ENCODE data around the gene MED13L. TPM values are rescaled to one million over a fixed set of nuclear protein-coding genes. Genes with fewer than 3 reads are reported as not detected.

Gene MED13L
- total and polyA plus RNA-seq, 12 donors, result 9.4 to 76.5 (median 64.2) TPM

DNA sequence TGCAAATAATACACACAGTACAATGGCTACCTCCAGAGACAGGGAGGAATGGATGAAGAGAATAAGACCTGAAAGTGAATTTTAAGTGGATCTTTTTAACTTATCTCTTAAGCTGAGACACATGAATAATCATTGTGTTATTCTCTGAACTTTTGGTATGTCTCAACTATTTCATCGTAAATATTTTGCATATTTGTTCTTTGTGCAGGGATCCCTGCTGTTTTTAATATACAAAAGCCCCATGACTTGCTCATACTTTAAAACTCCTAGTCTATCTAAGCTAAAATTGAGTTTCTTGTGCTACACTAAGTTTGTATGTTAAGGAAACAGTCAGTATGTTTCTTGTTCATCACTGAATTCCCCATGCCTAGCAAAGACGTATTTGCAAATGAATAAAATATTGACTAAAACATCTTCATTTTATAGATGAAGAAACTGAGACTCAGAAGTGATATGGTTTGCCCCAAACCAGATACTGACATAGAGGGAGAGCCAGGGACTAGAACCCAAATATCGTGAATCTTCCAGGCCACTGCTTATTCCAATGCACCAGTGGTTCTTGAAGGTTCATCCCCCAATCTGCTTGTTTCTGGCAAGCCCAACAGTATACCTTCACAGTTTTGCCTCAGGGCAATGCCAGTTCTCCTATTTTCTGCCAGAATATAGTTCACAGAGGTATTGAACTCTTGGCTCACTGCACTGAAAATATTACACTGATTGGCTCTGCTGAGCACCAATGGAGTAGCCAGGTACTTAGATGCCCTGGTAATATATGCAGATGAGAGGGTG lies 356.9 kb downstream of the MED13L start:
- H3K27me3 ChIP-seq, result peaks cover 0 to 72% (median 53%) of the 10 kb centered on the region in 7 donors
- DNase-seq (no peak), ATAC-seq (no peak)
- H3K9me3 ChIP-seq, result peaks cover 0 to 15% (median 5%) of the 10 kb centered on the region in 11 donors
- H3K27ac ChIP-seq, result no peak overlapping the region
- no peaks in the 10 kb centered on the region for H3K36me3 ChIP-seq
- intact Hi-C loops (cut with DNase I), result loop anchor here in 1 of 10 donors (10.0 kb wide), 1 partner anchor 1946 kb away; no protein-coding TSS in a partner anchor
- peaks cover 0 to 4% (median 3%) of the 10 kb centered on the region in 9 donors for H3K4me1 ChIP-seq
- H3K4me3 ChIP-seq, result no peak overlapping the region
- 87 to 89% methylated on average over 3 of the region's 3 CpGs for WGBS, 2 donors
- TF ChIP-seq, protein P1, sequence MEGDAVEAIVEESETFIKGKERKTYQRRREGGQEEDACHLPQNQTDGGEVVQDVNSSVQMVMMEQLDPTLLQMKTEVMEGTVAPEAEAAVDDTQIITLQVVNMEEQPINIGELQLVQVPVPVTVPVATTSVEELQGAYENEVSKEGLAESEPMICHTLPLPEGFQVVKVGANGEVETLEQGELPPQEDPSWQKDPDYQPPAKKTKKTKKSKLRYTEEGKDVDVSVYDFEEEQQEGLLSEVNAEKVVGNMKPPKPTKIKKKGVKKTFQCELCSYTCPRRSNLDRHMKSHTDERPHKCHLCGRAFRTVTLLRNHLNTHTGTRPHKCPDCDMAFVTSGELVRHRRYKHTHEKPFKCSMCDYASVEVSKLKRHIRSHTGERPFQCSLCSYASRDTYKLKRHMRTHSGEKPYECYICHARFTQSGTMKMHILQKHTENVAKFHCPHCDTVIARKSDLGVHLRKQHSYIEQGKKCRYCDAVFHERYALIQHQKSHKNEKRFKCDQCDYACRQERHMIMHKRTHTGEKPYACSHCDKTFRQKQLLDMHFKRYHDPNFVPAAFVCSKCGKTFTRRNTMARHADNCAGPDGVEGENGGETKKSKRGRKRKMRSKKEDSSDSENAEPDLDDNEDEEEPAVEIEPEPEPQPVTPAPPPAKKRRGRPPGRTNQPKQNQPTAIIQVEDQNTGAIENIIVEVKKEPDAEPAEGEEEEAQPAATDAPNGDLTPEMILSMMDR (IDR thresholded peaks at IDR 0.05), result no peak

DNA sequence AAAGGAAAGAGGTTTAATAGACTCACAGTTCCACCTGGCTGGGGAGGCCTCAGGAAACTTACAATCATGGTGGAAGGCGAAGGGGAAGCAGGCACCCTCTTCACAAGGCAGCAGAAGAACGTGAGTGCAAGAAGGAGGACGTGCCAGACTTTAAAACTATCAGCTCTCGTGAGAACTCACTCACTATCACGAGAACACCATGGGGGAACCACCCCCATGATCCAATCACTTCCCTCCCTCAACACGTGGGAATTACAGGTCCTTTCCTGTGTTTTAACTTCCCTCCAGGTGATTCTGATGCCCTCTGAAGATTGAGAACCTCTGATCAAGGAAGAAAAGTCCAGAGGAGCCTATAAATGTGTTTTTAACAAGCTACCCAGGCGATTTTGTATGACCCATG lies 358.7 kb downstream of the MED13L start:
- Histone ChIP-seq H3K27me3 (peaks cover 0 to 68% (median 55%) of the 10 kb centered on the region in 7 donors), H3K36me3 (no peaks in the 10 kb centered on the region), H3K27ac (no peak overlapping the region), H3K9me3 (peaks cover 0 to 15% (median 5%) of the 10 kb centered on the region in 11 donors), H3K4me3 (no peak overlapping the region), H3K4me1 (peaks cover 0 to 4% (median 3%) of the 10 kb centered on the region in 9 donors)
- DNase-seq, result no peak
- intact Hi-C loops (cut with DNase I), result loop anchor here (2.0 to 10.0 kb wide), 9 partner anchors 124 to 1934 kb away; no protein-coding TSS in a partner anchor
- no peak for ATAC-seq
- WGBS, 2 donors, result 35 to 42% methylated on average over 7 of the region's 7 CpGs
- TF ChIP-seq, protein P1 (IDR thresholded peaks at IDR 0.05), result no peak

DNA sequence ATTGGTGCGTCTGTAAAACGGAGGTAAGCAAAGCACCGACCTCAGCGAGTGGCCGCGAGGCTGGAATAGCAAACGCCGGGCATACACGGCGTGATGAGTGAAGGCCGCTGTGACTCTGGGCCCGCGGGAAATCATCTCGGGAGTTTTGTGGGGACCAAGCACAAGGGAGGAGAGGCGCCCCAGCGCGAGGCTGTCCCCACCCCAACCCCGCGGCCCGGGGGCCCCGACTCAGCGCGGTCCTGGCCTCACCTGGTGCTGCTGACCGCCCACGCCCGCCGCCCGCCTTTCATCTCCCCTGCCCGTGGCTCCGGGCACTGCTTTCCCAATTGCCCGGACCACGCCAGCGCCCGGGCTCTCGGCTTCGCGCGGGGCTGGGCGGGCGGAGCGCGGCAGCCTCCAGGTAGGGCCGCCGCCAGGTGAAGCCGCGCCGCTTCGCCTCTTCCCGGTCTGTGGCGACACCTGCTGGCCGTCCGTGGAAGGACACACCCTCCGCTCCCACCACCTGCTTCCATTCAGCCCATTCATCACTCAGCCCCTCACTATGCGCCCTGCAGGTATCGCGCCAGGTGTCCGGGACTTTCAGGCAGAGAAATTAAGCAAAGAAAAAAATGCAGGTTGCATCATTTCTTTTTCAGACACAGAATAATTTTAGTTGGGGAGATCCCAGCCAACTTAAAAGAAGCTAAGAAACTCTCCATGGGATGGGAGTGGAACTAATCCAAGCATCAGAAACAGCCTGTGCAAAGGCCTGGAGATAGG lies 360.4 kb downstream of the MED13L start:
- Histone ChIP-seq H3K36me3 (no peaks in the 10 kb centered on the region), H3K4me3 (peak overlapping the region in 1 of 10 donors; percentile 8), H3K27me3 (peaks cover 0 to 62% (median 50%) of the 10 kb centered on the region in 7 donors), H3K27ac (no peak overlapping the region), H3K9me3 (peaks cover 0 to 5% (median 0%) of the 10 kb centered on the region in 11 donors), H3K4me1 (peaks cover 0 to 4% (median 3%) of the 10 kb centered on the region in 9 donors)
- ATAC-seq (peak; percentile 53 to 81 (median 67)), DNase-seq (peak; percentile 37 to 68)
- TF ChIP-seq, protein P1 (IDR thresholded peaks at IDR 0.05), result peak; percentile 88 to 98 (median 96)
- WGBS, 2 donors, result 6 to 12% methylated on average over 56 to 57 of the region's 57 CpGs
- intact Hi-C loops (cut with DNase I), result loop anchor here (1.0 to 10.0 kb wide), 11 partner anchors 122 to 1932 kb away; no protein-coding TSS in a partner anchor

DNA sequence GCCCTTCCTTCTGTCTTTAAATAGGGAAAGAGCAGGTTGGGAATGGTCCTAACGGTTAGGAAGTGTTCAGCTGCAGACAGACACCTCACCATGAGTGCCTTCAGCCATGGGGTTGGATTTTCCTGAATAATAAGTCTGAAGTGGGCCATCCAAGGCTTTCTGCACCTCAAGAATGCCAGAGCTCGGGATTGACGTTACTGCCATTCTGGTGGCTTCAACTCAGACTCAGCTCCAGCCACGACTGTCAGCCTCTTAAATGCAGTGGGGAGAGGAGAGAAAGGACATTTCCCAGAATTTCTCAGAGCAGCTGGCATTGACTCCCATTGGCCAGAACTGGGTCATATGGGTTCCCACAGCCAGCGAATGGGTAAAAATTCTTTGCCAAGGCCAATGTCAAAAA lies 363.4 kb downstream of the MED13L start:
- no peaks in the 10 kb centered on the region for H3K36me3 ChIP-seq
- intact Hi-C loops (cut with DNase I), result loop anchor here in 7 of 10 donors (2.0 to 10.0 kb wide), 7 partner anchors 119 to 1929 kb away; no protein-coding TSS in a partner anchor
- DNase-seq (no peak), ATAC-seq (no peak)
- H3K4me1 ChIP-seq, result peaks cover 0 to 4% (median 3%) of the 10 kb centered on the region in 9 donors
- peaks cover 0 to 46% (median 35%) of the 10 kb centered on the region in 7 donors for H3K27me3 ChIP-seq
- WGBS, 2 donors, result 74 to 77% methylated on average over 5 of the region's 5 CpGs
- peaks cover 0 to 9% (median 0%) of the 10 kb centered on the region in 11 donors for H3K9me3 ChIP-seq
- TF ChIP-seq, protein P1 (IDR thresholded peaks at IDR 0.05), result no peak
- no peak overlapping the region for H3K27ac ChIP-seq
- no peak overlapping the region for H3K4me3 ChIP-seq

Measured in heart right ventricle (tissue), 16 donors.